Fibroblast of peridontal ligament (primary cell): ENCODE measurements around the gene SCGB1C2.
"Not testable (repeated sequence)": the region's sequence is repeated elsewhere in the genome, so short reads cannot be mapped to it uniquely, and the experiment has no call there.

Source experiments
- DNase-seq: peaks from one replicate; pipeline ENCODE4 v3.0.0-alpha.2; 2010; ENCODE audit errors: extremely low read depth

Gene SCGB1C2

DNA sequence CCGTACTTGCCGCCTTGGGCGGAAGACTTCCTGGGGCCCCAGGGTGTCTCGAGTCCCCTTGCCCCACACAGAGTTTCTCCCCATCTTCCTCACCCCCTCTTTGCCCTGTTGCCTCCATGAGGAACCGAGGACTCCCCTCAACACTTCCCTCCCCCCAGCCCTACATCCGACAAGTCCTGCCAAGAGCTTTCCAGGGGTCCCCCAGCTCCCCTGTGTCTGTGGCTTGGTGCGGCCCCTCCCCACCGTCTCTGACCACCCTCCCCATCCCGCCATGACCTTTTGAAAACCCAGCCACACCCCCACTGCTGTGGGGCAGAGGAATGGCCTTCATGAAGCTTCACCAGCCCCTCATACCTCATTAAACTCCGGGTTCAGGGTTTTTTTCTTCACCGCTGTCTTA is 11.4 kb downstream of the SCGB1C2 start:
- no peak for DNase-seq

DNA sequence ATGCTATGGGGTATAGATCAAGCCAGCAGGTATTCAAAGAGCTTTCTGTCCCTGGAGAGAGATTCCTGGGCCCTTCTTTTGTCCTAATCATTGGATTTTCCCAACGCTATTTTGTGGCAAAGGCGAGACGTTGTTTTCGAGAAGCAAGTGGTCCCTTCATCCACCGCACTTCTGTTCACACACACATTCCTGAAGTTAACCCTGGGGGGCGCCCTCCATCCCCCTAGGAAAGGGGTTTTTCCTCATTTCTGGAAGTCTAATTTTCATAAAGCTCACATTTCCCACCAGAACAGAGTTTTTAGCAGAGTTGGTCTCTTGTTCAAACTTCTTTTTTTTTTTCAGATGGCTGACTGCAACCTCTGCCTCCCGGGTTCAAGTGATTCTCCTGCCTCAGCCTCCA is 11.9 kb downstream of the SCGB1C2 start:
- no peak for DNase-seq

- no peak for DNase-seq
Observed at GRCh38 chr17:149897-150584, 12.7 kb downstream of the SCGB1C2 start.

- DNase-seq: no peak
Observed at GRCh38 chr17:151004-151403, 13.6 kb downstream of the SCGB1C2 start.

DNA sequence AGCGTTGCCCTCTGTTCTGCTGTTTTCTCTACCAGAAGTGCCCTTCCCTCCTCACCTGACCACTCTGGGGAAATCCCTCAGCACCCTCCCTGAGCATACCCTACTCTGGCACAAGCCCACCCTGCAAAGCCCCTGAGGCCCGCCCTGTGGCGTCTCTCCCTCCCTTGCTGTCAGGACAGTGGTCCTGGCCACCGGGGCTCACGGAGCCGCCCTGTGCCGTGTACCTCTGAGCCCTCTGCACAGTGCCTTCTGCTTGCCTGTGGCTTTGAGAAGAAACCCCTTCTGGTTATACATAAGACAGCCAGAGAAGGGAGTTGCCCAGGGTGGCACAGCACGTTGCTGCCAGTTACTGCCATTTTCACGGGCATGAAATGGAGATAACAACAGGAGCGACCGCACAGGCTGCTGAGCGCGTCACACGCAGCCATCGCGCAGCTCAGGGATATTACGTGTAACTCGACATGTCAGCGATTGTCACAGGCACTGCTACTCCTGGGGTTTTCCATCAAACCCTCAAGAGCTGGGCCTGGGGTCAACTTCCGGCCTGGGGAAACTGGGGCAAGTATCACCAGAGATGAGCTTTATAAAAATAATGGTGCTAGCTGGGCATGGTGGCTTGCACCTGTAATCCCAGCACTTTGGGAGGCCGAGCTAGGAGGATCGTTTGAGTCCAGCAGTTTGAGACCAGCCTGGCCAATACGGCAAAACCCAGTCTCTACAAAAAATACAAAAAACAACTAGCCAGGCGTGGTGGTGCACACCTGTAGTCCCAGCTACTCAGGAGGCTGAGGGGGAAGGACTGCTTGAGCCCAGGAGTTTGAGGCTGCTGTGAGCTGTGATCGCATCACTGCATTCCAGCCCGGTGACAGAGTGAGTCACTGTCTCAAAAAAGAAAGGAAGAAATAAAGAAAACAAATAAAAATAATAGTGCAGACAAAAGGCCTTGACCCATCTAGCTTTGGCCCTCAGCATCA is 14.8 kb downstream of the SCGB1C2 start:
- DNase-seq: no peak

DNA sequence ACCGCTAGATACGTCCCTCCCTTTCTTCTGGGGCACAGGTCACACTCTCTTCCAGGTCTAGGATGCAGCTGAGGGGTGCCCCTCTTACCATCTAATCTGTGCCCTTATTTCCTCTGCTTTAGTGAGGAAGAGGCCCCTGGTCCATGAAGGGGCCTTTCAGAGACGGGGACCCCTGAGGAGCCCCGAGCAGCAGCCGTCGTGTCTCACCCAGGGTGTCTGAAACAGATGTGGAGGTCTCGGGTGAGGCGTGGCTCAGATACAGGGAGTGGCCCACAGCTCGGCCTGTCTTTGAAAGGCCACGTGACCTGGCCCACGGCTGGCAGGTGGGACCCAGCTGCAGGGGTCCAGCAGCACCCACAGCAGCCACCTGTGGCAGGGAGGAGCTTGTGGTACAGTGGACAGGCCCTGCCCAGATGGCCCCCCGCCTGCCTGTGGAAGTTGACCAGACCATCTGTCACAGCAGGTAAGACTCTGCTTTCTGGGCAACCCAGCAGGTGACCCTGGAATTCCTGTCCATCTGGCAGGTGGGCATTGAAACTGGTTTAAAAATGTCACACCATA is 15.6 kb downstream of the SCGB1C2 start:
- DNase-seq: no peak

GRCh38 chr17:153851-154250 is 16.5 kb downstream of the SCGB1C2 start:
- DNase-seq: no peak

- DNase-seq: no peak
Observed at GRCh38 chr17:155576-155975, 18.2 kb downstream of the SCGB1C2 start.

GRCh38 chr17:156094-156621 is 18.8 kb downstream of the SCGB1C2 start:
- no peak for DNase-seq

DNA sequence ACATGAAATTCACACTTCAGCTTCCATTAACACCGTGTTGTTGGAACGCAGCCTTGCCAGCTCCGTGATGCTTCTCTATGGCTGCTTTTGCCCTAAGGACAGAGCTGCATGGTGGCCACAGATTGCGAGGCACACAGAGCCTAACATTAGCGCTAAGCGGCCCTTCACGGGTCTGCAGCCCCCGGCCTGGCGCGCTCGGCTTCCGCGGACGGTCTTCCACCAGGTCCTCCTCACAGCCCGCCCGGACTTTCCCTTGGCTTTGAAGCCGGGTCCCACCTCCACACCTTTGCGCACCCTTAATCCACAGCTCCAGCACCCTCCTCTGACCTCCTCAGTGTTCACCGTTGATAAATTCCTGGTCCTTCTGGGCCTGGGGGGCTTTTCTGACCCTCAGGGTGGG is 19.6 kb downstream of the SCGB1C2 start:
- DNase-seq: no peak

DNA sequence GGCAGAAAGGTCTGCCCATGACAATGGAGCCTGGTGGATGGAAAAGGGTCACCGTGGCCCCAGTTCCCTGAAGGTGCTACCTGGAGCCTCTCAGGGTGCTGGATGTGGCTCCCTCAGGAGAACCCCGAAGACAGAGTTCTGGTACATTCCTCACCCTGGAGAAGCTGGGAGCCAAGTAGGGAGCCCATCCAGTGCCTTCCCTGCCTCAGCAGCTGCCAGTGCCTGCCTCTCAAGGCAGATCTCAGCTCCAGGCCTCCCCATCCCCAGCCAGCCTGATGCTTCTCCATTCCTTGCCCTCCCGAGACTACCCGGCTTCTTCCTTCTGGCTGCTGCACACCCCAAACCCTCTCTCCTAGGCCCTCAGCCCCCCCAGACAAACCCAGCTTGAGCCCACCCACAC is 20.5 kb downstream of the SCGB1C2 start:
- DNase-seq: no peak

DNA sequence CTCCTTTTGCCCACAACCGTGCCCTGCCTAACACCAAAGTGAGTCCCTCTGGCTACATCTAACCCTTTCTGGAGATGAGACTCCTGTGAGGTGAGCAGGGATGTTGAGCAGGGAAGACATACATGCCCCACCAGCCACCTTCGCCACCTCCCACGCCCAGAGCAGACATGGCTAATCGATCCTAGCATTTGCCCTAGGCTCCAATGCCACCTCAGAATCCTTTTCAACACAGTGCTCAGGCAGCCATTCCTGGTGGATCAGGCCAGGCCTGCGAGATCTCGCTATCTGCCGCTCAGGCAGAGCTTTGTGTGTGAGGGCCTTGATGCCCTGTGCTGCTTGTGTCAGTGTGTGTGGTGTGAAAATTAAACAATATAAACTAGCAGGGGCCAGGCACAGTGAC is 21.0 kb downstream of the SCGB1C2 start:
- no peak for DNase-seq

DNA sequence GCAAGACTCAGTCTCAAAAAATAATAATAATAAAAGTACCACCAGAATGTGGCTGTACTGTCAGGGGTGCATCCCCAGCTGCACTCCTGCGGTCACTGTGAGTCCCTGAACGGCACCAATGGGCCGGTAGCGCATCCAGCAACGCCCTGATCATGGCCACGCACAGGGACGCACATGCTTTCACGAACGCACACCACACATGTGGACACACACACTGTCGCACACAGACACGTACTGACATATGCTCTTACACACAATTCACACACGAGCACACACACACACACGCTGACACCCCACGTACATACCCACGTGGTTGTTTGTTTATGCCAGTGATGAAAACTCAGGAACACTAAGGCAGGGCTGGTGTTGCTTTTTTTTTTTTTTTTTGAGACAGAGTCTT is 22.2 kb downstream of the SCGB1C2 start:
- no peak for DNase-seq

DNA sequence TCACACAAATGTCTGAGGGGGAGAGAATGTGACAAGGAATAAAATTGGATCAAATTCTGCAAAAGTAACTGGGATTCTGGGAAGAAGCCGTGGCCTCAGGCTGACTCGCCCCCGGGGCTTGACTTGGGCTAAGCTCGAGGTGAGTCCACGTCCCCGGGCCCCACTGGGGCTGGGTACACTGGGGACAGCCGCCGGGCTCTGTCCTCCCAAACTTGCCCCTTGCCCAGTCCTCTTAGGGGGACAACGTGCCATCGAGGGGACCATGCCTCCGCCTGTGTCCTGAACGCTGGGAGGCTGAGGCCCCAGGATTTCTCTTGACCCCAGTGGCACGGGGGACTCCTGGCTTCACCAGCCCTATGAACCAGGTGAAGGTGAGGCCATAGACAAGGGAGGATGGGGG is 23.0 kb downstream of the SCGB1C2 start:
- no peak for DNase-seq

DNA sequence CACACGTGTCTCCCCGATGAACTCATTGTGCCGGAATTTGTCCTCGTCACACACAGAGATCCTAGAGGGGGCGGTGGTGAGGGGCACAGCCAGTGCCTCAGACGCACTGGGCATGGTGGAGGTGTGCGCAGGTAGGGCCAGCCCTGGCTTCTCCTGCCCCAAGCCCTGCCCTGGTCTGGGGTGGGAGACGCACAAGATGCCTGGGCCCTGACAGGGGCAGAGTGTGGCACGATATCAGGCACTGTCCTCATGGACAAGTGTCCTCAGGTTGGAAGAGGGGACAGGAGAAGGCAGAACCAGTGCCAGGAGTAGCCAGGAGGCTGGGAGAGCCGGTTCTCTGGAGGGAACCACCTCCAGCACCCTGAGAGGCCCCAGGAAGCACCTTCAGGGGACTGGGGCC is 24.1 kb downstream of the SCGB1C2 start:
- no peak for DNase-seq

DNA sequence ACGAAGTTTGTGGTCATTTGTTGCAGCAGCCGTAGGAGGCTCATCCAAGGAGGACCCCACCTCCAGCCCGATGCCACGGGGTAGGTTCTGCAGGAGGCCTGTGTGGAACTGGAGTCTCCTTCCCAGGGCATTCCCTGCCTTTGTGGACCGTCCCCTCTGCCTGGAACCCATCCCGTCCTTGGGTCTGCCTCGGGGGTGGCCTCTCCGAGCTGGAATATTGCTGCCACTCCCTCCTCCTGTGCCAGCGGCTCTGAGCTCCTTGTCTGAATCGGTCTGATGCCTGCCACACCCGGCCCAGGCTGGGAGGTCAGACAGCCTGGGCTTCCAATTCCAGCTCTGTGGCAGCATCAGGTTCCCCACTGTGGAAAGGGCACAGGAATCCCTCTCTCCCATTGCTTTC is 25.3 kb downstream of the SCGB1C2 start:
- DNase-seq: no peak

GRCh38 chr17:163514-164098 is 26.2 kb downstream of the SCGB1C2 start:
- DNase-seq: no peak

DNA sequence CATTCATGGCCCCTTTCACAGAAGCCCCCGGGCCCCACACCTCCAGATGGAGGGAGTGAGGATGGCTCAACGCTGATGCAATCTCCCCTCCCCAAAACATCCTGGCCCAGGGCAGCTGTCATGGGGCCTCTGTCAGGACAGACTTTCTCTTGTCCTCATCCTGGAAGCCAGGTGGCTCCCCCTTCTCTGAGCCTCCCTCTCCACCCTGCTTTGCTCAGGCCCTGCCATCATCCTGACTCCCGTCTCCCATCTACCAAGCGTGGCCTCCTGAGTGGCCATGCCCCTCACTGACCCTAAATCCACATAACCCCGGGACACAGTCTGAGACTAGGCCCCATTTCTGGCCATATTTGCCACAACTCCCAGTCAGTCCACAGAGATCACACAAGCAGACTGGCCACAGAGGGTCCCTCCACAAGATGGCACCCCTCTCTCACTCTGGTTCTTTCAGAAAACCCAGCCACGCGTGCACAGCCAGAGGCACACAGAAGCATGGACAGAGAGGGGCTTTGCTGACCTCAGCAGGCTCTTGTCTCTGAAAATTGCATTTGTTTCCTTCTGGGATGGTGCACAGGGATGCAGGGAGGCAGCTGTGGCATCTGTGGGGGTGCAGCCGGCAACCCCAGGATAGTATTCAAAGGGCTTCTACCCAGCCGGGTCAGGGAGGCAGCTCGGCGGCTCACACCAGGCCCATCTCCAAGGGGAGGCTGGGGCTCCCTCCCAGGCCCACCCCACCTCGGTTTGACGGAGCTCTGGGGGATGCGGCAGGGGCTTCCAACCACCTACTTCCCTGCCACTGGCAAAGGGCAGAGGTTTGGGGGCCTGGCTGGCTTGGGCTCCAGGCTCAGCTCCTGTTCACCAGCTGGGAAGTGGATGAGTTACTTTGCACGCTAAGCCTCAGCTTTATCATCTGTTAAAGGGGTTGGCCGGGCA is 27.2 kb downstream of the SCGB1C2 start:
- peak; percentile 36 for DNase-seq

DNA sequence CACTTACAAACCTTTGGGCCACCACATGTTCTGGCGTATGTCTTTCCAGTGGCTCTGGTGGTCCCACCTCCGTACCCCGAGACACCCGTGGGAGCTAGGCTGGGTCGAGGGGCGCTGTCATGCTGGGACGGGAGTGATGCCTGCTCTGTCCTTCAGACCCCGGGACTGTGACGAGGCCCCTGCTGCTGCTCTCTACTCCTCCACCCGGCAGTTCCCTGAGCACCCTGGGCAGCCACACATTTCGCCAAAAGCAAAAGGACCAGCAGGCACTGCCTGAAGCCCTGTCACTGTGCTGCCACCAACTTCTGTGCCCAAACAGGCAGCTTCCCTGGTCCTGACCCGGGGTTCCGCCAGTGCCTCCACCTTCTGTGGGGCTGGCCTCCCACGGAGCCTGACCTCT is 28.6 kb downstream of the SCGB1C2 start:
- no peak for DNase-seq

GRCh38 chr17:168614-169013 is 31.2 kb downstream of the SCGB1C2 start:
- not testable (repeated sequence) for DNase-seq

DNA sequence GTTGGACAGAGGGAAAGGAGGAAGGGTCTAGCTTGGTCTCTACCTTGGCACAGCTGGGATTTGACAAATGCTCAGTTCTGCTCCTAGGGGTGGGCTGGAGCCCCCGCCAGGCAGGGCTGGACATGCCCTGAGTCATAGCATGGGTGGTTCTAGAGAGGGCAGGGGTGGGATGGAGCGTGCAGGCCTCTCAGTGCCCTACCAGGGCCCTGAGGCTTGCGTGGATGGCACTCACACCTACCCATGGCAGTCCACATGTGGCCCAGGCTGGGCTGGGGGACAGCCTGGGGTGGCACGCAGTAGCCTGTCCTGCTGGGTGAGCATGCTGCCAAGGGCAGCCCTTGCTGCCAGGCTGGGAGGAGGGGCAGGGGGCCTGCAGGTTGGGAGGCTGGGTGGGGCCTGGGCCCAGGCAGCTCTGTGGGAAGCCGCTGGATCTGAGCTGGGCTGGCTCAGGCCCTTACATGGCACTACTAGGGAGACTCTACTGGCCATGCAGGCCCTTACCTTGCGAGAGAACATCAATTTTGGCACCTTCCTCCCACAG is 32.8 kb downstream of the SCGB1C2 start:
- no peak for DNase-seq
